Measurements from ENCODE around the gene AHCYL2. TPM values are rescaled to one million over a fixed set of nuclear protein-coding genes. Genes with fewer than 3 reads are reported as not detected.
"Not testable (repeated sequence)": the region's sequence is repeated elsewhere in the genome, so short reads cannot be mapped to it uniquely, and the experiment has no call there.

The AHCYL2 gene
- total RNA-seq, 1 donor from 2014 or later: 14.0 TPM

- intact Hi-C loops (cut with micrococcal nuclease): no loop called here
These were observed 218.8 kb downstream of the AHCYL2 start for GRCh38 chr7:129443612-129444011.

DNA sequence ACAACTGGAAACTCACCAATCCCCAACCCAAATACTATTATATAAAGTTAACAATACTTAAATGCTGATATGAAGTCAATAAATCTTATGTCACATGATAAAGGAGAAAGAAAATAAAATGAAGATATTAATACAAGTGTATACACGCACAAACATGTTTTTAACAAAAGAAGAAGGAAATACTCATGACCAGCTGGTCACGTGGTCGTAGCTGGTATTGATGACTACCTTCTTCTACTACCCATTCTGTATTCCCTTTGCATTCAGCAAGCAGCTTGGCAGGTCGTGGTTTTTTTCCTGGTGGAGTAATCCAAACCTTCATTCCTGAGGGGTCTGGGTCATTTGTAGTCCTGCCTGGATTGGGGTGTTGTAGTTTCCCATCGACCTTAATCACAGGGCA, 219.9 kb downstream of the AHCYL2 start:
- intact Hi-C loops (cut with micrococcal nuclease): not testable (repeated sequence)

GRCh38 chr7:129446925-129447324, 222.1 kb downstream of the AHCYL2 start:
- intact Hi-C loops (cut with micrococcal nuclease): not testable (repeated sequence)

DNA sequence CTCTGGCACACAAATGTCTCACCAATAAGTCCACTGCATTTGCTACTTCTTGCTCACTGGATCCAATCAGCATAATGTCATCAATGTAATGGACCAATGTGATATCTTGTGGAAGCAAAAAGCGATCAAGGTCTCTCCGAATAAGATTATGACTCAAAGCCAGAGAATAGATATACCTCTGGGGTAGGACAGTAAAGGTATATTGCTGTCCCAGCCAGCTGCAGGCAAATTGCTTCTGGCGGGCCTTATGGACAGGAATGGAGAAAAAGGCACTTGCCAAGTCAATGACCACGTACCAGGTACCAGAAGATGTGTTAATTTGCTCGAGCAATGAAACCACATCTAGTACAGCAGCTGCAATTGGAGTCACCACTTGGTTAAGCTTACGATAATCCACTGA, 222.6 kb downstream of the AHCYL2 start:
- intact Hi-C loops (cut with micrococcal nuclease): not testable (repeated sequence)

DNA sequence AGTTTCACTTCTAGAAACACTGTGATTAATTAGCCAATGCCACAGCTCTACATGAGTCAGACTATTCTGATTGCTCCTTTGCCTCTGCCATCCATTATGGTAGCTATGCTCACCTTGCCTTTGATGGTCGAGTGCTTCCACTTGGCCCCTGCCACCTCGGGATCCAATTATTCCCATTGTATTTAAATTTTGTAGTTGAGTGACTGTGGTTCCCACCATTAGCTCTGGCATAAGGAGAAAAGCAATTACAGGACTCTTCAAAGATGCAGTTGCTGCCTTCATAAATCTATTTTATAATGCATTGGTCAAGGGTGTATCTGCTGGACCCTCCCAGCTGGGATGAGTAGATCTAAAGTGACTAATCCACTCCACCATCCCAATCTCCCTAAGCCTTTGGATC, 223.8 kb downstream of the AHCYL2 start:
- intact Hi-C loops (cut with micrococcal nuclease): not testable (repeated sequence)

GRCh38 chr7:129450295-129450694, 225.5 kb downstream of the AHCYL2 start:
- intact Hi-C loops (cut with micrococcal nuclease): no loop called here

GRCh38 chr7:129452589-129453231, 227.9 kb downstream of the AHCYL2 start:
- intact Hi-C loops (cut with micrococcal nuclease): no loop called here

- intact Hi-C loops (cut with micrococcal nuclease): no loop called here
These were observed 228.8 kb downstream of the AHCYL2 start for GRCh38 chr7:129453510-129454248.

DNA sequence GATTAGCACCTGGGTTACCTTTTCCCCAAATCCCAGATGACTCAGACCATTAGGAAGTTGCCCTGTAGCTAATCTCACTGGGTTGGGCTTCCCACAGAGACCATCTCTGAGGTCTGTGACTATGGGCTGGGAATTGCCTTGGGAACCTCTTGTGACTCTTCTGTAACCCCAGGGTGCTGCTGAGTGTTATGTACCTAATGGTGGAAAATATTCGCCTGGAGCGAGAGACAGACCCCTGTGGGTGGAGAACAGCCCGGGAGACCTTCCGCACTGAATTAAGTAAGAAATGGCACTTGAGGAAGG, 229.4 kb downstream of the AHCYL2 start:
- intact Hi-C loops (cut with micrococcal nuclease): no loop called here

DNA sequence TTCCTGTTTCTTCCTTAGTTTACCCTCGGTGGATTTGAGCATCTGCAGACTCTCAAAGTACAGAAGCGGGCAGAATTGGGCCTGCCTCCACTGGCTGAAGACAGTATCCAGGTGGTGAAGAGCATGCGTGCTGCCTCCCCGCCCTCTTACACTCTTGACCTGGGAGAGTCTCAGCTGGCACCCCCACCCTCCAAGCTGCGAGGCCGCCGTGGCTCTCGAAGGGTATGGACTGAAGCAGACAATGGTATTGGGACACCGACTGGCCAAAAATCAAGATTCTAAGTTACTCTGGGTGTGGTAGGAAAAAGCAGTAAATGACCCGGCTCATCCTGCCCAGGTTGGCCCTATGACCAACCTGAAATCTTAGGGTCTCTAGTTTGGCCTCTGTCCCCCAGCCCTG, 231.6 kb downstream of the AHCYL2 start:
- intact Hi-C loops (cut with micrococcal nuclease): no loop called here

DNA sequence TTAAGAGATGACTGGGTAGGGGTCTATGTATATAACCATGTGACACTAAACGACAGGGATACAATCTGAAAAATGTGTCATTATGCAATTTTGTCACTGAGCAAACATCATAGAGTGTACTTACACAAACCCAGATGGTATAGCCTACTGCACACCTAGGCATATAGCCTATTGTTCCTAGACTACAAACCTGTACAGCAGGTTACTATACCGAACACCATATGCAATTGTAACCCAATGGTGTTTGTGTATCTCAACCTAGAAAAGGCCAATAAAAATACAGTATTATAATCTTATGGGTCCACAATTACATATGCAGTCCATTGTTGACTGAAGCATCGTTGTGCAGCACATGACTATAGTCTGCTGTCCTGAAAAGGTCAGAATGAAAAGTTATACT, 232.3 kb downstream of the AHCYL2 start:
- intact Hi-C loops (cut with micrococcal nuclease): no loop called here

DNA sequence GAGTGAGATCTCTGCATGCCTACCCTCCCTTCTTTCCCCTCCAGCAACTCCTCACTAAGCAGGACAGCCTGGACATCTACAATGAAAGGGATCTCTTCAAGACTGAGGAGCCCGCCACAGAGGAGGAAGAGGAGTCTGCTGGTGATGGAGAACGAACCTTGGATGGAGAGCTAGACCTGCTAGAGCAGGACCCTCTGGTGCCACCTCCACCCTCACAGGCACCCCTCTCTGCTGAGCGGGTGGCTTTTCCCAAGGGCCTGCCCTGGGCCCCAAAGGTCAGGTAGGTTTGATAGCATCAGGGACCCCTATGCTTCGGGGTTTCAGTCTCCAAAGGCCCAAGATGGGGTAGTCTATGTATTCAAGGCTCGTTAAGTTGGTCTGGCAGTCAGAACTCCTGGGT, 233.3 kb downstream of the AHCYL2 start:
- intact Hi-C loops (cut with micrococcal nuclease): no loop called here

- intact Hi-C loops (cut with micrococcal nuclease): no loop called here
These were observed 237.0 kb downstream of the AHCYL2 start for GRCh38 chr7:129461809-129462208.

DNA sequence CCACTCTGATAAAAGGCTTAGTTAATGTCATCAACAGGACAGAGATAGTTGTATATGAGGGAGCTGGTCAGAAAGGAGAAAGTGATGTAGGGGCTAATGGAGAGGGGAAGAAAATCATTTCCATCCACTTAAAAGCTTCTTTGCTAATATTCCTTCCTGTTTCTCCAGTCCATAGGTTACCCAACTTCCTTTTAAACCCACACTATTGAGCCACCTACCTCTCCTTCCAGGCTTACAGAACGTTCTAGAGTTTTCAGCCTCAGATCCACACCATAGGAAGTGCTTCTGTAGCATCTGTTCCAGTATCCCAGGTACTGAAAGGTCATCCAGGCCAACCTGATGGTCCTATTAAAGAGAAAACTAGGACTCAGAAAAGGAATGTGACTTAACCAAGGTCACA, 237.6 kb downstream of the AHCYL2 start:
- intact Hi-C loops (cut with micrococcal nuclease): no loop called here

DNA sequence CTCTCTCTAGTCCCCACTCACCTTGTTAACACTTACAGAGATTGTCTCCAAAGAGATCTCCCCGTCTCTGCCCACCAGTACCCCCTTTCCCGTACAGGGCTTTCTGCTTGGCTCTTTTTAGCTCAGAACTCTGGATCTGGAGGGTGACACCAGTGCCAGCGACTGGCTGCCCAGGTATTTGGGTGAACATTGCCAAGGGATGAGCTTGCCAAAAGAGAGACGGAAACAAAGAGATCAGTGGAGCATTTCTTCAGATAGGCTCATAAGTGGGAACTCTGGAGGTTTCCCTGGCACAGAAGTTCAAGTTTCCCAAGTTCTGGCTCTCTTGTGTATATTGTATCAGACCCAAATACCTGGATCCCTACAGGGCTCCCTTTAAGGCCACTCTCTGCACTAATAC, 239.4 kb downstream of the AHCYL2 start:
- intact Hi-C loops (cut with micrococcal nuclease): no loop called here

- intact Hi-C loops (cut with micrococcal nuclease): no loop called here
These were observed 240.2 kb downstream of the AHCYL2 start for GRCh38 chr7:129465080-129465479.

DNA sequence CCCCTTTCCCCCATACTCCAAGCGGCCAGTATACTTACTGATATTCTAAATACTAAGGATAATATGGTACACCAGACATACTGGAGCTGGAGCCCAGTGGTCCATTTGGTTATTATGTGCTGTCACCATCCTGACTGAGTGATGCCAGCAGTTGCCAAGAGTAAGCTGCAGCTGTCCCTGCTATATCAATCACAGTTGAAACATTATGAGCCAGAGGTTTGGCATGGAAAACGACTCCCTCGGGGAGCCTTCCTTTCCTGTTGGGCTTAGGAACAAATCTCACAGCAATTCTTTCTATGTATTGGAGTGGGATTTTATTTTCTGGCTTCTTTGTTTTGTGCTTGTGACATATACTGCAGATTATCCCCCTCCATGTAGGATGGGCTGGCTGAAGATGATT, 242.0 kb downstream of the AHCYL2 start:
- intact Hi-C loops (cut with micrococcal nuclease): no loop called here

GRCh38 chr7:129468087-129468486, 243.3 kb downstream of the AHCYL2 start:
- intact Hi-C loops (cut with micrococcal nuclease): no loop called here

GRCh38 chr7:129468547-129468946, 243.7 kb downstream of the AHCYL2 start:
- intact Hi-C loops (cut with micrococcal nuclease): no loop called here

GRCh38 chr7:129469930-129470329, 245.1 kb downstream of the AHCYL2 start:
- intact Hi-C loops (cut with micrococcal nuclease): loop anchor here (5.0 kb wide), 1 partner anchor 248 kb away; no protein-coding TSS in a partner anchor

DNA sequence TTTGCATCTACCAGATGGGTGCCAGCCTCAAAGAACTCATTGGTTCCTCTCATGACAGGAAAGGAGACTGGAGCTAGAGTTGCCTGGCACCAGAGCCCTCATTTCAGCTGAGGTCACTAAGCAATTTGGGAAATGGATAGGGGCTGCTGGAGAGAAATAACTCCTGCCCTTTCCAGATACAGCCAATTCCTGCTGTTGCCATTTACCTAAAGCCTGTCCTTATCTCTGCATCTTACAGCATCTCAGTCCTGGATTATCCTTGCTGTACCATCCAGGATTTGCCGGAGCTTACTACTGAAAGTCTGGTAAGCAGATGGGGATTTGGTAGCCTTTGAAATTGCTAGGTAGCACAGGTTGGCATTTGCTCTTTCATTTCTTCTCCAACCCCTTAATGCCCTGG, 245.6 kb downstream of the AHCYL2 start:
- intact Hi-C loops (cut with micrococcal nuclease): loop anchor here (5.0 kb wide), 1 partner anchor 248 kb away; no protein-coding TSS in a partner anchor

DNA sequence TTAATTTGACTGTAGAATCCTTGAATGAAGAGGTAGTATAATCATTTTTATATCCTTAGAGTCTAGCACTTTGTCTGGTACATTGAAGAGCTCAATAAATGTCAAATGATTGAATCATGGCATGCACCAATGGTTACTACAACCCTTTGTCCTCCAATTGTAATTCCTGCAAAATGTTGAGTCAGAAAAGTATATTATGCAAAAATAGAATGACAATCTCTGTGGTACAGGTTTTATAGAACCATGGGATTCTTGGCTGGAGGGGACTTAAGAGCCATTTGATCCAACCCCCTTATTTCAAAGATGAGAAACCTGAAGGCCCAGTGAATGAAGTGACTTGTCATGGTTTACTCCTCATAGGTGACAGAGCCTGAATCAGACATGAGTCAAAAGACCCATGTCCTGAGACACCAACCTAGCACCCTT, 246.6 kb downstream of the AHCYL2 start:
- intact Hi-C loops (cut with micrococcal nuclease): loop anchor here (5.0 kb wide), 1 partner anchor 249 kb away; no protein-coding TSS in a partner anchor

GRCh38 chr7:129475931-129476330, 251.1 kb downstream of the AHCYL2 start:
- intact Hi-C loops (cut with micrococcal nuclease): not testable (repeated sequence)

Data from T-helper 2 cell treated with Interferon-gamma antibody and Interleukin-4, amounts not matched to agents 100 ng/mL and 5 ng/mL, for 36 hours (primary cell).